Hepatic stellate cell (primary cell): ENCODE data around the gene C7orf33.

Experiments used
- DNase-seq: peaks from one replicate; pipeline ENCODE4 v3.0.0; 2011; ENCODE audit warnings: low spot score

Gene C7orf33

GRCh38 chr7:148628011-148628410 is 37.4 kb downstream of the C7orf33 start:
- no peak for DNase-seq

DNA sequence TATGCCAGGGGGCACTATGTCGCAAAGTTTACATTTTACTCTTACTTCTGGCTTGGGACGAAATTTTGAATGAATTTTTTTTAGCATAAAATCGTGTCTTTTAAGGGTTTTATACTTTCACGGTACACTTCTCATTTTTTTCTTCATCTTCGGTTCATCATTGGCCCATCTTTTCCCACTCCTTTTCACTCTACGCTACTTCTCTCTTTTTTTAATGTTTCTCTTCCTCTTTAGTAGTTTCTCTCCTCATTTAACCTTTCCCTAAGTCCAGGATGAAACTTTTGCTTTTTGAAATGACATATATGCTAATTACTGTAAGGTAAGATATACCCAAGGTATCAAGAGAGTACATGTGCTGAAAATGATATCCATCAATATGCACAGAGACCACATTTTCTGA is 39.5 kb downstream of the C7orf33 start:
- no peak for DNase-seq

GRCh38 chr7:148633761-148634160 is 43.2 kb downstream of the C7orf33 start:
- DNase-seq: no peak

DNA sequence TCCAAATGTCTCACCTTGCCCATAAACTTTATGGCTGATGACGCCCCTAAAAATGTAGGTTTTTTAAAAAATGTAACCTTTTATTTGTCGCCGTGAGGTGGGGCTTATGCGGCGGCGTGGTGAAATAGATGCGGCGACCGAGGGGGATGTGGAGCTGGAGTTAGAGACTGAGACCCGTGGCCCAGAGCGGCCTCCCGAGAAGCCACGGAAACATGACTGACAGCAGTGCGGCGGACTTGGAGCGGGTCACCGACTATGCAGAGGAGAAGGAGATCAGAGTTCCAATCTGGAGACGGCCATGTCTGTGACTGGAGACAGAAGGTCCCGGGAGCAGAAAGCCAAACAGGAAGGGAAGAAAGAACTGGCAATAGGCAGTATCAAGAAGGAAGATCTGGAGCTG is 46.5 kb downstream of the C7orf33 start:
- no peak for DNase-seq

- no peak for DNase-seq
These were observed 55.3 kb downstream of the C7orf33 start for GRCh38 chr7:148645898-148646297.

GRCh38 chr7:148650232-148650858 is 59.8 kb downstream of the C7orf33 start:
- peak; percentile 22 for DNase-seq

- no peak for DNase-seq
These were observed 62.2 kb downstream of the C7orf33 start for GRCh38 chr7:148652773-148653172.

DNA sequence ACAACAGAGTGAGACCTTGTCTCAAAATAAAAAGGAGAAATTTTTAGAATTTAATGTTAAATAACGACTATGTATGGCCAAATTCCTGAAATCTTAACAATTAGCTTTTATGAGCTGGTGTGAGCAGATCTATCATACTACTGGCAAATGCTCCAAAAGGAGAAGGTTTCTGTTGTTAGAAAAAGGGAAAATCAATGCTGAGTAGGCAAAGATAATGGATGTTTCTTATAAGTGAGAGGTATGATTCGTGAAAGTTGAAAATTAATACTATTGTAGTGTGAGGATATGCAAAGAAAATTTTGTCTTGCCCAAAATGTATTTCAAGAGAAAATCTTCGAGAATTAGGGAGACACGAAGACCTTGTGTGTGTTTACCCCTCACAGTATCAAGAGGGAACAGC is 67.4 kb downstream of the C7orf33 start:
- no peak for DNase-seq

- no peak for DNase-seq
These were observed 70.9 kb downstream of the C7orf33 start for GRCh38 chr7:148661471-148661870.

DNA sequence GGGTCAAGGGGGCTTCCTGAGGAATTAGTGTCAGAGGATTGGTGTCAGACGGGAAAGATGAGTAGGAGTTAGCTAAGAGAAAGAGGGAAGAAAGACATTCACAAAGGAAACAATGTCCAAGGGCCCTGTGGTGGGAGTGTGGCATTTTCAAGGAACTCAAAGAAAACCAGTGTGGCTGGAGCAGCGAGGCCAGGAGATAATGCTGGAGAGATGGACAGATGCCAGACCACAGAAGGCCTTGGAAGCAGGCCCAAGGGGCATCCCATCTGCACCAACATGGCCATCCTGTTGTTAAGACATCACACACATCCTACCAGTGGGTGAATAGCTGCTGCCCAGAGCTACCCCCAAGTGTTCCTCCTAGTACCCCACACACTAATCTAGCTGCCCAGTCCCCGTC is 72.1 kb downstream of the C7orf33 start:
- no peak for DNase-seq

GRCh38 chr7:148664324-148664723 is 73.8 kb downstream of the C7orf33 start:
- peak; percentile 49 for DNase-seq

GRCh38 chr7:148665221-148665620 is 74.7 kb downstream of the C7orf33 start:
- DNase-seq: no peak
